HG03432 (cell line): Measurements from ENCODE around the gene ALDH16A1.
A peak's percentile ranks its signal among the peaks of the same experiment; 100 is the strongest.

Experiments
- ATAC-seq: cut with Tn5 transposase; IDR thresholded peaks from one replicate; pipeline ENCODE4 v1.9.1; 2021; ENCODE audit warnings: mild to moderate bottlenecking, moderate library complexity; ENCODE audit not compliant: unreplicated experiment

The ALDH16A1 gene

GRCh38 chr19:49487277-49488045 is 34.4 kb downstream of the ALDH16A1 start, which contains the start of gene RPL13A:
RPL13A (plus strand) TSS chr19:49487608; CDS start chr19:49487630, 22 bp downstream.
- peak; percentile 90 for ATAC-seq

DNA sequence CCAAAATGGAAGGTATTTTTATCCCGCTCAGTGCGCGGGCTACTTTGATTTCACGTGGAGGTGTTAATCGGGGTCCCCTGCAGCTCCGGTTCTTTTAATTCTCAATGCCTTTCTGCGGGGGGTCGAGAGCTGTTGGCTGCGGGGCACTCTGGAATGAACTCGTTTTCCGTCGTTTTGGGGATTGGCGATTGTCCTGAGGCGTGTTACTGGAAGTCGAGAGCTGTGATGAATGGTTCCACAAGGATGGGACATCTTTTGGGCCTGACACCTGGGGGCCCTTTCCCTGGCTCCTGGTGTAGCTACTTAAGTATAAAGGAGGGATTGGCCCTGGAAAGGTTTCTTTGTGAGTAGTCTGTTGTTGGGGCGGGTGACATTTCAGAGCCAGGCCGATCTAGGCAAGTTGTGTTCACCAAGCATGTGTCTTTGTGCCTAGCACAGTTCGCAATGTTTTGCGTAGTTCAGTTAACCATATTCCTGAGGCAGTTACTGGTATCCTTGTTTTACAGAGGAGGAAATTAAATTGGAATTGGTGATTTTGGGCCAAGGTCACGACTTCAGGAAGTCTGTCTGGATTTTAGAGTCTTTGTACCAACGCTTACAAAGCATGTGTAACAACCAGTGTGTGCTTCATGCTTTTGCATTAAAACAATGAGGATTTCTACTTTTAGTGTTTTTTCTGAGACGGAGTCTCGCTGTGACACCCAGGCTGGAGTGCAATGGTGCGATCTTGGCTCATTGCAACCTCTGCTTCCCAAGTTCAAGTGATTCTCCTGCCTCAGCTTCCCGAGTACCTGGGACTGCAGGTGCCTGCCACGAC is 35.2 kb downstream of the ALDH16A1 start:
- no peak for ATAC-seq

- no peak for ATAC-seq
Observed at GRCh38 chr19:49488863-49489537, 36.0 kb downstream of the ALDH16A1 start.

DNA sequence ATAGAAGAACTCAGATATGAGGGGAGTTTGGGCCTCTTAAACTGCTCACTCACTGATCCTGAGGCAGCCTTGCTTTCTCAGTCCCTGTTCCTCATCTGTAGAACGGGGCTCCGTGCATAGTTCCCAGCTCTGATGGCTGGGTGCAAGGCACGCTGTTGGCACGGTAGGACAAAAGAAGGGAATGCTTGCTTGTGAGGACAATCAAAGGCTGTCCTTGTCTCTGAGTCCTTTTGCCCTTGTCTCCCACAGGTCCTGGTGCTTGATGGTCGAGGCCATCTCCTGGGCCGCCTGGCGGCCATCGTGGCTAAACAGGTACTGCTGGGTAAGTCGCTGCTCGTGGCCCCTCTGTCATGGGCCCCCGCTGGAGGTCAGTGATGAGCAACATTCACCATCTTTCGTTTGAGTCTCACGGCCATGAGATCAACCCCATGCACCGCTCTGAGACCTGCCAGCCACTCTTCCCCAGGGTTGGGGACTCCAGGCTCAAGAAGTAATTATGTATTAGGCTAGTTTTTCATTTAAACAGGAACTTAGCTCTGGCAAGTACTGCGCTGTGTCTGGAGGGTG is 36.7 kb downstream of the ALDH16A1 start:
- no peak for ATAC-seq

DNA sequence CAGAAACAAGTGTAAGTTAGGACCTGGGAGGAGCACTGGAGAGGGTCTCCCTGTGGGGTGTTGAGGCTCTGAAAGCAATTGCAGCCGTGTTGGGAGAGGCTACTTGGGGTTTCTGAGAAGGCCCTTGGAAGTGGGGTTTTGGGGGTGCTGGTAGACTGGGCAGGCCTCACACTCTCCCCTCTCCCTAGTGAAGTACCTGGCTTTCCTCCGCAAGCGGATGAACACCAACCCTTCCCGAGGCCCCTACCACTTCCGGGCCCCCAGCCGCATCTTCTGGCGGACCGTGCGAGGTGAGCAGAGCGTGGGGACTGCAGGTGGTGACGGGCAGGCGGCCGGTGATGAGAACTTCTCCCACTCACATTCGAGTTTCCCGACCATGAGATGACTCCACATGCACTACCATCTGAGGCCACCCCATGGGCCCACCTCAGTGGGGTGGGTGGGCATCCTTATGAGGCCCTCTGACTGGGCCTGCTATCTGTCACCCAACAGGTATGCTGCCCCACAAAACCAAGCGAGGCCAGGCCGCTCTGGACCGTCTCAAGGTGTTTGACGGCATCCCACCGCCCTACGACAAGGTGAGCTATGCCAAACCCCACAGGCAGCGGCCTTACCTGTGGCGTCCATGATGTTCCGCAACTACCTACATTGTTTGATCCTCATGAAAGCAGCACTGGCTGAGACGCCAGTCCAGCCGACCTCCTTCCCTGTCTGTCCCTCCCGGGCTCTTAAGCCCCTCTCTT is 37.4 kb downstream of the ALDH16A1 start:
- ATAC-seq: no peak

DNA sequence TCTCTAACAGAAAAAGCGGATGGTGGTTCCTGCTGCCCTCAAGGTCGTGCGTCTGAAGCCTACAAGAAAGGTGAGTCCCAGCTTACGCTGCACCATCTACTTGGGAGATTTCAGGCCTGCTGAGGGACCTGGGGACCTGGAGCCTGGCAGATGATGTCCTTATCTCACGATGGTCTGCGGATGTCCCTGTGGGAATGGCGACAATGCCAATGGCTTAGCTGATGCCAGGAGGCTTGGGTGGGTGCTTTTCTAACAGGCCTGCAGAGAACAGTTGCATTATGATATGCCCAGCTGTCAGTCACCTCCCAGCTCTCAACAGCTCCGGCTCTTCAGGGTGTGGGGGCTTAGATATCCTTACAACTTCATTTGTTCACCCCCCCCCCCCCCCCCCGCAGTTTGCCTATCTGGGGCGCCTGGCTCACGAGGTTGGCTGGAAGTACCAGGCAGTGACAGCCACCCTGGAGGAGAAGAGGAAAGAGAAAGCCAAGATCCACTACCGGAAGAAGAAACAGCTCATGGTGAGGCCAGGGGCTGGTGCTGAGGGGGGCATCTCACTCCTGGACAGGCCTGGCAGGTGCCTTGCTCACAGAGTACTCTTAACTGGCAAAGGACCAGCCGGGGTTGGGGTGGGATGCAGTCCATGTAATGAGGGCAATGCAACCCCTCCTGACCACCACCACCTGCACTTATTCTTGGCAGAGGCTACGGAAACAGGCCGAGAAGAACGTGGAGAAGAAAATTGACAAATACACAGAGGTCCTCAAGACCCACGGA is 38.2 kb downstream of the ALDH16A1 start:
- ATAC-seq: no peak

- no peak for ATAC-seq
Observed at GRCh38 chr19:49491804-49492572, 39.0 kb downstream of the ALDH16A1 start.

DNA sequence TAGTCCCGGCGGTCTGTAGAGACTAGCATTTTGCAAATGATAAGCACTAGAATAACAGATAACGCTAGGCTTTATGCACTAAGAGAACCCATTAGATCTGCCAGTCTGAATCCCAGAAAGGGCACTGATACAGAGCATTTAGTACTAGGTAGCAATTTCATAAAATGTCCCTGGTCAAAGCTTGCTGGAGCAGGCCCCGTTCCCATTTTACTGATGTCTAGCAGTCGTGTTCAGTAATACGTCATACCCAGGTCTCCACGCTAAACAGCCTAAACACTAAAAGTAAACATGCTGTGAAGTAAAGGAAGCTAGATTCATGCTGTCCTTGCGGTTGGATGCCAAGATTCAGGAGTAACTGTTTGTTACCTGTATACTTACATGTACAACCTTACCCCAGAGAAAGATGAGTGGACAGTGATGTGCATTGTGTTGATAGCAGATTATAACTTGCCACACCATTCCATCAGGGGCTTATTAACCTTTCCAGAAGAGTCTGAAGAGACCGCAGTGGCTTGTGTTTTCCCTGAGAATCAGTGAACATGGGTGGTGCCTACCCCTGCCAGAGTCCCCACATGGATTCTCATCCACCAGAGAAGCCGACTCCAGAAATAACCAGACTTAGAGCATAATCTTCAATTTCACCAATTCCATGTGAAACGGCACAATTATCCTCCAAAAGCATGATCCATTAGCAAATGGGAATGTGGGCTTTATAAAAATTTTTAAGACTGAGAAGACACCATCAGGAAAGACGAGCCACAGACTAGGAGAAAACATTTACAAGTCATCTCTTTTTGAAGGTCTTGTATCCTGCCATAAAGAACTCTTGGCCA is 39.8 kb downstream of the ALDH16A1 start:
- ATAC-seq: no peak

DNA sequence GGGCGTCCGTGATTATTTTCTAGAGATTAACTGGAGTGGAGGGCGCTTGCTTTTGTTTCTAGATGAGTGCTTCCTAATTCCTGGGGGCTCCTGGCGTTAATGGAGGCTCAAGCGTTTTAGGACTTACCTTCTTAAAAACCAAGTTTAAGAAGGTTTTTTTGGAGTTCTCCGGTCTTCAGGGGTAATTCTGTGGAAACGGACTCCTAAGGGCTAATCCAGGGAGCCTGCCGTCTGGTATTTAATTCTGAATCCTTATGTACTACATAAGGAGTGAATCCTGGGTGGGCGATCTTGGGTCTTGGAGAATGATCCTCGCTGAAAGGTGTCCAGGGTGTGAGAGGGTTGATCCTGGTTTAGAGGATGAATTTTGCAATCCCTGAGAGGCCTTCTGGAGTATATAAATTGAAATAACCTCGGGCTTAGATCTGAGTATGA is 43.6 kb downstream of the ALDH16A1 start:
- ATAC-seq: no peak

GRCh38 chr19:49497047-49497788 is 44.2 kb downstream of the ALDH16A1 start:
- ATAC-seq: no peak

GRCh38 chr19:49497789-49498103 is 44.7 kb downstream of the ALDH16A1 start:
- no peak for ATAC-seq

GRCh38 chr19:49498475-49498874 is 45.5 kb downstream of the ALDH16A1 start:
- no peak for ATAC-seq

GRCh38 chr19:49499030-49499670 is 46.1 kb downstream of the ALDH16A1 start:
- no peak for ATAC-seq

GRCh38 chr19:49502866-49503581 is 50.0 kb downstream of the ALDH16A1 start:
- no peak for ATAC-seq

GRCh38 chr19:49503582-49503962 is 50.5 kb downstream of the ALDH16A1 start:
- ATAC-seq: no peak

DNA sequence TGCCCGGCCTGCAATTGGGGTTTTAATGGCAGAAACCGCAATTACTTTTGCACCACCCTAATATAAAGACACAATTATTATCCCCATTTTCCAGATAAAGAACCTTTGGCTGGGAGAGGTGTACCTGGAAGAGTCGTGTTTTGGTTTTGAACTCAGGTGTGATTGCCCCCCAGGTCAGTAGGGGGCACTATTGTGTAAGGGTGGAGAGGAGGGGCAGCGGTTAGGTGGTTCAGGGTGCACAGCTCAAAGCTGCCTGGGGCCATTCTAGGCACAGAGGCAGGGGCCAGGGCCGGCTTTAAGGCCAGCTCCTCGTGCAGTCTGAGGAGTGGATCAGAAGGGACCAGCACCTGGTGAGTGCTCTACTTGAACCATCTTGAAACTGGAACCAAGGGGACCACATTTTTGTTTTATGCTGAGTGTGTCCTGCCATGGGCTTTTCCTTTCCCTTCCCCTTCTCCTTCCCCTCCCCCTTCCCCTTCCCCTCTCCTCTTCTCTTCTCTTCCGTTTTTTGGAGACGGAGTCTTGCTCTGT is 53.6 kb downstream of the ALDH16A1 start:
- no peak for ATAC-seq
